ENCODE data around the gene ANGPTL4. TPM values are rescaled to one million over a fixed set of nuclear protein-coding genes. Genes with fewer than 3 reads are reported as not detected.

The ANGPTL4 gene
- total and polyA plus RNA-seq, 2 of the 13 experiments (the other 11 are each of a cell fraction or from before 2014, with no cell fraction given) = 0.80 to 21.7 TPM

GRCh38 chr19:8355631-8356402 lies 8.1 kb upstream of the ANGPTL4 start (continued):
- TF ChIP-seq ZNF407 (CRISPR knock-in tag; IDR thresholded peaks at IDR 0.05; ENCODE audit: not compliant biosample characterization) (no peak), ZNF792 (CRISPR knock-in tag; IDR thresholded peaks at IDR 0.05) (peak; percentile 88; the same call in 1 of the 2 replicates), KDM5B (CRISPR knock-in tag; IDR thresholded peaks at IDR 0.05; ENCODE audit: borderline replicate concordance) (no peak), ZNF263 (CRISPR knock-in tag; IDR thresholded peaks at IDR 0.05) (no peak; the same call in 1 of the 2 replicates), SAP130 (CRISPR knock-in tag; IDR thresholded peaks at IDR 0.05; ENCODE audit: low read depth) (peak; percentile 89), POLR2G (IDR thresholded peaks at IDR 0.05; ENCODE audit: low read depth, low read length) (no peak), ZNF7 (CRISPR knock-in tag; IDR thresholded peaks at IDR 0.05) (no peak), TARDBP (CRISPR knock-in tag; IDR thresholded peaks at IDR 0.05) (0 out of 2 replicates have a peak, but pooled peaks have one; percentile 20), ELF4 (CRISPR knock-in tag; IDR thresholded peaks at IDR 0.05; ENCODE audit: borderline replicate concordance) (no peak), ZBTB3 (CRISPR knock-in tag; IDR thresholded peaks at IDR 0.05; ENCODE audit: borderline replicate concordance, low read depth) (no peak; the same call in 1 of the 2 replicates), ZGPAT (CRISPR knock-in tag; IDR thresholded peaks at IDR 0.05) (0 out of 2 replicates have a peak, but pooled peaks have one; percentile 26), TBP (CRISPR knock-in tag; IDR thresholded peaks at IDR 0.05) (no peak), ATF4 (CRISPR knock-in tag; IDR thresholded peaks at IDR 0.05) (no peak), MED1 (CRISPR knock-in tag; IDR thresholded peaks at IDR 0.05) (peak; percentile 79), HOXA7 (CRISPR knock-in tag; IDR thresholded peaks at IDR 0.05) (no peak), ZNF251 (CRISPR knock-in tag; IDR thresholded peaks at IDR 0.05) (no peak), ERF (CRISPR knock-in tag; IDR thresholded peaks at IDR 0.05) (peak; percentile 87), PHF21A (CRISPR knock-in tag; IDR thresholded peaks at IDR 0.05) (peak; percentile 50; the same call in 1 of the 2 replicates), ZNF282 (IDR thresholded peaks at IDR 0.05; ENCODE audit: partially characterized antibody) (no peak), KAT7 (CRISPR knock-in tag; IDR thresholded peaks at IDR 0.05; ENCODE audit: borderline replicate concordance) (no peak)
